Fibroblast of skin of scalp (primary cell): ENCODE data around the gene IQGAP1. TPM values are rescaled to one million over a fixed set of nuclear protein-coding genes. Genes with fewer than 3 reads are reported as not detected.
A peak's percentile ranks its signal among the peaks of the same experiment; 100 is the strongest.
"Not testable (repeated sequence)": the region's sequence is repeated elsewhere in the genome, so short reads cannot be mapped to it uniquely, and the experiment has no call there.

Experiments used
- DNase-seq: peaks from one replicate; pipeline ENCODE4 v3.0.0-alpha.2; 2013
- polyA plus RNA-seq, 2 experiments: library from polyadenylated mRNA; unstranded; fragments of 120-200 nt; gene quantifications; one replicate each; pipeline ENCODE4 v1.2.1, GENCODE V29; 2013; ENCODE audit not compliant: insufficient read length in 2 of 2

IQGAP1 gene
- 193 TPM for polyA plus RNA-seq (2013, experiment 1 of 2; ENCODE audit: insufficient read length)
- polyA plus RNA-seq (2013, experiment 2 of 2; ENCODE audit: insufficient read length) = 218 TPM

GRCh38 chr15:90387534-90388461 lies at the start of gene IQGAP1:
IQGAP1 (plus strand) TSS chr15:90388242; CDS start chr15:90388342, 100 bp downstream.
- DNase-seq = peak; percentile 97

- no peak for DNase-seq
Measured at GRCh38 chr15:90338532-90338931, 49.5 kb upstream of the IQGAP1 start.

- DNase-seq = no peak
Measured at GRCh38 chr15:90340345-90340744, 47.7 kb upstream of the IQGAP1 start.

- peak; percentile 80 for DNase-seq
Measured at GRCh38 chr15:90343302-90343790, 44.7 kb upstream of the IQGAP1 start.

GRCh38 chr15:90344662-90345061 lies 43.4 kb upstream of the IQGAP1 start:
- no peak for DNase-seq

GRCh38 chr15:90345857-90346256 lies 42.2 kb upstream of the IQGAP1 start:
- DNase-seq = no peak

GRCh38 chr15:90347431-90348065 lies 40.5 kb upstream of the IQGAP1 start:
- DNase-seq = not testable (repeated sequence)

GRCh38 chr15:90348456-90348855 lies 39.6 kb upstream of the IQGAP1 start:
- DNase-seq = no peak

GRCh38 chr15:90349072-90349471 lies 39.0 kb upstream of the IQGAP1 start:
- DNase-seq = no peak

GRCh38 chr15:90349821-90350220 lies 38.2 kb upstream of the IQGAP1 start:
- DNase-seq = no peak

- no peak for DNase-seq
Measured at GRCh38 chr15:90351479-90352106, 36.4 kb upstream of the IQGAP1 start.

- peak; percentile 96 for DNase-seq
Measured at GRCh38 chr15:90352107-90352893, 35.7 kb upstream of the IQGAP1 start, which contains the start of gene ZNF774. ZNF774 (plus strand) TSS chr15:90352284; CDS start chr15:90354661, 2,377 bp downstream.

- DNase-seq = no peak
Measured at GRCh38 chr15:90354986-90355385, 33.1 kb upstream of the IQGAP1 start.

- no peak for DNase-seq
Measured at GRCh38 chr15:90358124-90359033, 29.7 kb upstream of the IQGAP1 start.

- no peak for DNase-seq
Measured at GRCh38 chr15:90360746-90361145, 27.3 kb upstream of the IQGAP1 start.

GRCh38 chr15:90362936-90363212 lies 25.2 kb upstream of the IQGAP1 start:
- peak; percentile 86 for DNase-seq

- DNase-seq = peak; percentile 50
Measured at GRCh38 chr15:90364251-90364650, 23.8 kb upstream of the IQGAP1 start.

- no peak for DNase-seq
Measured at GRCh38 chr15:90365414-90366055, 22.5 kb upstream of the IQGAP1 start.

- DNase-seq = no peak
Measured at GRCh38 chr15:90367576-90367975, 20.5 kb upstream of the IQGAP1 start.

- DNase-seq = no peak
Measured at GRCh38 chr15:90375071-90375470, 13.0 kb upstream of the IQGAP1 start.

- DNase-seq = no peak
Measured at GRCh38 chr15:90376789-90377188, 11.3 kb upstream of the IQGAP1 start.
